HuH-7.5 (cell line): Measurements from ENCODE around the gene NOS3.

ENCODE experiments used
- DNase-seq: peaks from one replicate; pipeline ENCODE4 v3.0.0; 2011; ENCODE audit warnings: low spot score

NOS3 gene

DNA sequence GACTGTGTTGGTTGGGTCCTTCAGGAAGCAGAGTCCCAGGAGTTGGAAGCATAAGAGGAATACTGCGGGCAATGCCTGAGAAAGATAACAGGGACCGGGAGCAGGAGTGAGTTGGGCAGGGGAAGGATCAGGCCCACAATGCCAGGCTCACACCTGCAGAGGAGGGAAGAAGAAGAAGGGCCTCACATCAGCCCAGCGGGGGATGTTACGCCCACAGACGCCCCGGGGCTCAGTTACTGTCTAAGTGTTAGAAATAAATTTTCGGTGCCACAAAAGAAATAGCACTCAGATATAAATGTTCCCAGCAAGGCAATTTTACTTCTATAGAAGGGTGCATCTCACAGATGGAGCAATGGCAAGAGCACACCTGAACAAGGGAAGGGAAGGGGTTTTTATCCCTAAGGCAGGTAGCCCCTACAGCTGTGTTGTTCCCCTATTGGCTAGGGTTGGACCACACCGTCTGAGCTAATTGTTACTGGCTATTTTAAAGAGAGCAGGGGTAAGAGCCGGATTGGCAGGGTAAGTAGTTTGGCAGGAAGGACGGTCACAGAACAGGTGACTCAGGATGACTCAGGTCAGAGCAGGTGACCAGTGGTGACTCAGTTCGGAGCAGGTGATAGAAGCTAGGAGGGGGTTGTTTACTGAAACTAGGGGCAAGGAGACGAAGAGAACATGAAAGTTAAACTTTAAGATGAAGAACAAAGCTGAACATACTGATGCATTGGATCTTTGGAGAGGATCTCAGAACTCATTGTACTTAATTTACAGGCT is at the start of gene NOS3:
Gene NOS3, plus strand, starts transcription at position 602 of the 771 bp plus-strand sequence. CDS start 2,787 bp downstream, outside the sequence.
- no peak for DNase-seq

DNA sequence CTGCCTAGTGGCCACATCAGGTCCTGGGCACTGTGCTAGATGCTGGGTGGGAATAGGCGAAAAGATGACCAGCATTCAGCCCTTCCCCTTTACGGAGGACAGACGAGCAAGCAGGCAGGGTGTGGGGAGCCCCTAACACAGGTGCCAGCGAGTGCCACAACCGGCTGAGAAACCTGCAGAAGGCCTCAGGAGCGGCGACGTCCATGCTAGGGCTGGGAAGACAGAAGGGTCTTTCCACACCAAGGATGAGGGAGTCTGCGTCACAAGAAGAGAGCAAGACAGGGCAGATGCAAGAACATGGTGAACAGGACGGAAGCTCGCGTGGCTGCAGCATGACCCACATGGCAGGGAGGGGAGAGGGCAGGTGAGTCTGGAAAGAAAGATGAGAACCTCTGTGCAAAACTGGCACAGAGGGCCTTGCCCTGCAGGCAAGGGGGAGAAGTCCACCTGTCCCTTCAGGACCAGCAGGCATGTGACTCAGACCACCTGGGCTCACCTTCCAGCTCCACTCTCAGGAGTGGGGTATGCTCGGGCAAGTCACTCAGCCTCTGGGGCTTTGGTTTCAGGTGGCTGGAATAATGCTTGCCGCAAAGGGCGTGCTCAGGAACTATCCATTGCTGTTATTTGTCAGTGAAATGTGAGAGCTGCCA is 49.3 kb upstream of the NOS3 start:
- DNase-seq = no peak

DNA sequence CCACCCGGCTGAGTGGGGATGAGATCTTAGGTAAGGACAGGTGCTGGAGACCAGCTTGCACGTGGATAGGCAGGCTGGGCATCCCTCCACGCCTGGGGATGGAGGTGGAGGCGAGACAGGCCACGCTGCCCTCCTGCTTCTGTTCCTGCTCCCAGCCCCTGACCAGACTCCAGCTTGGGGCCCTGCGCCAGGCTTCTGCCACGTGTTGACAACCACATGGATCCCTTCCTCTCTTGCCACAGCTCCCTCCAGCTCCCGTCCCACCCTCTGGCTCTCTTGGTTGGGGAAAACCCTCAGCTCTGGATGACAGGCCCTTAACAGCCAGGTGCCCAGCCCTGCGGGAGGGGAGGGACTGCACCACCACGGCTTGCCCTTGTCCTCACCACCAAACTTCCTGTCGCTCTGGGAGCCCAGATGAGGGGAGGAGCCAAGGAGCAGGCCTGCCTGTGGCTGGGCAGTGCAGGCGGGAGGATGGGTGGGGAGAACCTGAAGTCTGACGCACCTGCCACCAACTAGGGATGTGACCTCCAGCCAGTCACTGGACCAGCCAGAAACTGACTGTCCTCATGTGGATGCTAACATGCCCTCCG is 48.7 kb upstream of the NOS3 start:
- no peak for DNase-seq

DNA sequence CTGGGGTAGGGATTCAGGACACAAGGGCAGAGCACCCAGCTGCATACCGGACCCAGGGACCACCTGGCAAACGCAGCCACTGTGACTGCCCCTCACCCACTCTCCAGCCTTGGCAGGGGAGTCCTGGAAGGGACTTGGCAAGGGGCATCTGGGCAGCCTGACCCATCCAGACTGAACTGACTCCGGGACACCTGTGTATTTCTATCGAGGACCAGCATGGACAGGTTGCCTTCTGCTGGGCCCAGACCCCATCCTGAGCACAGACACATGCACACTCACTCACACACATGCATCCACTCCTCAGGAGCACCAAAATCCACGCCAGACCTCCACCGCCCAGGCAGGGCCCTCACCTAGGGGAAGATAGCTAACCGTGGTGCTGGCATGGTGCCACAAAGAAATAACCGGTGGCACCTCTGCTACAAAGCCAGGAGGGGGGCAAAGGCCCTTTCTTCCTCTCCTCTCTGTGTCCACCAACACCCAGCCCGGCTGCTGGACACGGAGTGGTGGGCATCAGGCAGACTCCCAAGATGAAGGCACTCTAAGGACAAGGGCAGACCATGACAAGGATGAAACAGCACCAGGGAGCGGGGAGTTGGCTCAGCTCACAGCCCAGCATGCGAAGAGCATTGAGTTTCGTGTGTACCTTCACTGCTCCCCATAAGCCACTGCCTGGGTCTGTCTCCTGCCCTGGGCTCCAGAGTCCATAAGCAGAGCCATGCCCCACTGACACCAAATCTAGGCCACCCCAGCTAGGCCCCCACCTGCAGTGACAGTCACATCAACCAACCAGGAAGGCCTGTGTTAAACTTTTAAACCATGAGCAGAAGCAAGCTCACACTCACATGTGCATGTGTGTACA is 48.0 kb upstream of the NOS3 start:
- no peak for DNase-seq

DNA sequence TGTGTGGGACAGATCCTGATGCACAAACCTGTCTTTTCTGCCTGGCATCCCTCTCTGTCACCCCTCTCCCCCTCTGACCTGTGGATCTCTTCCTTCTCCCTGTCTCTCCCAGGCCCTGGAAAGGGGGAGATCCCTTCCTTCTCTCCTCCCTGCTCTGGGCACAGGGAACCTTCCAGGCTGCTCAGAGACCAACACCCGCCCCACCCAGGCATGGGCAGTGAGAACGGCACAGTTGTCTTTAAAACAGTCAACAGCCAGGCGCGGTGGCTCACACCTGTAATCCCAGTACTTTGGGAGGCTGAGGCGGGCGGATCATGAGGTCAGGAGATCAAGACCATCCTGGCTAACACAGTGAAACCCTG is 47.4 kb upstream of the NOS3 start:
- DNase-seq = no peak

DNA sequence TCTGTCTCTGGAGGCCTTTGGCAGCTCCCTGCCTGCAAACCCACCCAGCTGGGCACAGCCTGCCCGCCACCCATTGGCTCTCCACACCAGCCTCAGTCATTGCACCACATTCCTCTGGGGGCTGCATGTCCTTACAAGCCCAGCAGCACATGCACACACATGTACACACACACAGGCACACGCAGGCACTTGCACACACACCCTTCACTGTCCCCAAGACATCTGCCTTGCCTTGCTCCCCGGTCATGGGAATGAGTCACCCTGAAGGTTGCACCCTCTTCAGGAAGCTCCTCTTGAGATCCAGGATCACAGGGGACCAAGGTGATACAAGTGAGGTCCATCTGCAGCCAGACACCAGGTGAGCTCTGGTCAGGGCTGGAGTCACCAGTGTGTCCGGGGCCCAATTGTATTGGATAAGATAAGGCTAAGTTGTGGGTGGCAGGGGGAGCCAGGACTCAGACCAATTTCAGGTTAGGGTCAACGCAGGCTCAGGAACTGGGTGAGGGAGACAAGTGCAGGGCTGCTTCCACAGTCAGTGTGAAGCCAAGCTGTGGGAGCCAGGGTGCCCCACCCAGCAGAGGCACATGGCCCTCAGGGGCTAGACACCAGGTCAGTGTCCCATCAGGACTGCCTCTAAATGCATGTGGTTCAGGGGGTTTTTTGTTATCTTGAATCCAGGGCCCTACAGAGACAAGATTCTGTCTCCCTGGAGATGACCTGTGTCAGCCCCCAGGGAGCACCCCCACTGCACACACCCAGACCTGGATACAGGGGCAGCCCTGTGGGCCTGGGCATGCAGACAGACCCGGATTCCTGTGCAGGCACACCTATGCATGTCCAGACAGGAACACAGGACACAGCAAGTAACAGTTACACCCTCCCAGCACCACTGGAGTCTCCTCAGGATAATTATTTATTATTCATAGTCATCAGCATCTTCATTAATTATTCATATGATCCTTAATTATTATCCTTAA is 46.5 kb upstream of the NOS3 start:
- DNase-seq = no peak

DNA sequence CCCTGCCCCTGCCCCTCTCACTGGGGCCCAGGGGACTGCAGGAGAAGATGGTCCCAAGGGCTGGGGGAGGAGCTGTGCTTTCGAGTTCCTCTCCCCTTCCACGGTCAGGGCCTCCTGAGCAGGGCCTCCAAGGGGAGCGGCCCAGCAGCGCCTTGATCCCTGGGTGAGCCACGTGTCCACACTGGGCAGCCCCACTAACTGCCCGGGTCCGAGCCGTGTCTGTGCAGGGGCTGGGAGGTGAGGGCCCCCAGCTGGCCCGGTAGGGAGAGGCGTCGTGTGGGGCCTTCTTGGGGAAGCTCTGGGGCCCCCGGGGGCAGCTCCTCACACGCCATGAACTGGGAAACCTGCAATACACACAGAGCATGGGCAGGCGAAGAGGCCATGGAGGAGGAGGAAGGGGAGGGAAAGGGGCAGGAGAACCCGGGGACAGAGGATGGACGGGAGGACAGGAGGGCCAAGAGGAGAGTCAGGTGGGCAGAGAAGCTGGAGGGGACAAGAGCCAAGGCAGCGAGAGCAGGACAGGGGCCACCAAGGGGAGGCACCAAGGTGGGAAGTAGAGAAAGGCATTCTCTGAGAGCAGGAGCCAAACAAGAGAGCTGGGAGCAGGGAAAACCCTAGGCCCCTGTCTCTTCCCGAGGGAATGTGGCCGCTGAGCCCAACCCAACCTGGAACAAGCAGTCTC is 45.5 kb upstream of the NOS3 start:
- DNase-seq = no peak

DNA sequence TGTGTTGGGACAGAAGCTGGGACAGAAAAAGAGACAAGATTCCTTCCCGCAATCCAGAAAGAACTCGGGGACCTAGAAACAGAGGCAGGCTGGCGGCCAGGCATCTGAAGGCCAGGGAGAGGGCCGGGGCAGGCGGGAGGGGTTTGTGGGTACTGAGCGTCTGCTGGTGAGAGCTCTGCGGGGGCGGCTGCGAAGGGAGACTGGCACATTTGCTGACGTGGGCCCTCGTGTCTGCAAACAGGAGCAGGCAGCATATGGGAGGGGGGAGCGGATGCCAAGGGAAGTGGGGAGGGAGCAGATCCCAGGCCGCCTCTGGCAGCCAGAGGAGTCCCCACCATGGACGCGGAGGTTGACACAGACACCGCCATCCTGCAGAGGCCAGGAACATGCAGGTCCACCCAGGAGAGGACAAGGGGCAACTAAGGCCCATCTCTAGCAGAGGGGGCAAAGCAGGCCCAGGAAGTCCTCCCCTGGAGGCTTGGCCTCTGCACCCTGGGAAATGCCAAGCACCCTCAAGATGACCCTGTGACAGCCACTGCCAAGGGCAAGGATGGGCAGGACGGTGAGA is 44.9 kb upstream of the NOS3 start:
- no peak for DNase-seq

DNA sequence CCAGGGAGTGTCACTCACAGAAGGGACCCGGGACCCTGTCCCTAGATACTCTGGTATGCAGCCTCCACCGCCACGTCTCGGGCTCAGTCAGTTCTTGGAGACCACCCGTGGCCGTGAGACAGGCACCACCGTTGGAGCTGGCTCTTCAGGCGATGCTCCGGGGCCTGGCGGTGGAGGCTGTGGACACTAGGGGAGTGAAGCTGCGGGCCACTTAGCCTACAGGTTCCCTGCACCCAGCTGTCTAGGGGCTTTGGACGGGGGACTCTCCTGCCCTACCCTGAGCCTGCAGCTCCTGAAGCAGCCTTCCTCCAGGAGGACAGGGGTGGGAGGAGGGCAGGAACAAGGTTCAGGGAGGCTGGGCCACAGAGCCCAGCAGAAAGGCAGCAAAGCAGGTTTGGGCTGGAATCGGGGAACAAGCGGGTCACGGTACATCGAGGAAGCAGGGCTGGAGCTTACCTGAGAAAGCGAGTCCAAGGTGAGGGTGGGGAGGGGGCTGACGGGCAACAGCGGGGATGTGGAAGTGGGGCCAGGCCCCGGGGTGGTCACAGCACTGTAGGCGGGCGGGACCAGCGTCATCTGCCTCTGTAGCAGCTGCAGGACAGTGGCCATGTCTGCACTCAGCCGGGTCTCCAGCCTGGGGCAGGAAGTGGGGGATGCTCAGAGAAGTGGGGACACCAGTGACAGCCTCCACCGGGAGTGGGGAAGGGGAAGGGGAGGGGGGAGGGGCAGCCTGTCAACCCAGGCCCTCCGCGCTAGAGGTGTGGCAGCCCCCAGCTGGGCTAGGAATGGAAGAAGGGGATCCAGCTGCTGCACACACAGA is 44.2 kb upstream of the NOS3 start:
- no peak for DNase-seq

DNA sequence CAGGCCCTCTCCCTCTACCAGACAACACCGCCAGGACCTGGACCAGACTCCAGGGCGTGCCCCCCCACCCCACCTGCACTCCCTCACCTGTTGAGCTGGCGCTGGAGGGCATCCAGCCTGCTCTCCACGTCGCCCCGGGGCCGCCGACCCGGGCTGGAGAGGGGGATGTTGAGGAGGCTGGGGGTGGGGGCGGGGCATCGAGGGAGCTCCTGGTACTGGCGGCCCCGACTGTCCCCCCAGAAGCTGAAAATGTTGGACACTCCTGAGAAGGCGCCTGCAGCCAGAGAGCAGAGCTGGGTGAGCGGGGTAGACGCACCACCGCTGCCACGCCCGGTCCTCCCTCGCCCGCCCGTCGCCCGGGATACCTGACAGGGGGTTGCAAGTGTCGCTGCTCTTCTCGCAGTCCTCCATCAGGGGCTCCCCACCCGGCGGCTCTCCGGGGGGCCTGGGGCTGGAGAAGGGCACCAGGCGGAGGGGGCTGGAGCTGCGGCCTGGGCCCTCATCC is 43.5 kb upstream of the NOS3 start:
- DNase-seq = no peak

DNA sequence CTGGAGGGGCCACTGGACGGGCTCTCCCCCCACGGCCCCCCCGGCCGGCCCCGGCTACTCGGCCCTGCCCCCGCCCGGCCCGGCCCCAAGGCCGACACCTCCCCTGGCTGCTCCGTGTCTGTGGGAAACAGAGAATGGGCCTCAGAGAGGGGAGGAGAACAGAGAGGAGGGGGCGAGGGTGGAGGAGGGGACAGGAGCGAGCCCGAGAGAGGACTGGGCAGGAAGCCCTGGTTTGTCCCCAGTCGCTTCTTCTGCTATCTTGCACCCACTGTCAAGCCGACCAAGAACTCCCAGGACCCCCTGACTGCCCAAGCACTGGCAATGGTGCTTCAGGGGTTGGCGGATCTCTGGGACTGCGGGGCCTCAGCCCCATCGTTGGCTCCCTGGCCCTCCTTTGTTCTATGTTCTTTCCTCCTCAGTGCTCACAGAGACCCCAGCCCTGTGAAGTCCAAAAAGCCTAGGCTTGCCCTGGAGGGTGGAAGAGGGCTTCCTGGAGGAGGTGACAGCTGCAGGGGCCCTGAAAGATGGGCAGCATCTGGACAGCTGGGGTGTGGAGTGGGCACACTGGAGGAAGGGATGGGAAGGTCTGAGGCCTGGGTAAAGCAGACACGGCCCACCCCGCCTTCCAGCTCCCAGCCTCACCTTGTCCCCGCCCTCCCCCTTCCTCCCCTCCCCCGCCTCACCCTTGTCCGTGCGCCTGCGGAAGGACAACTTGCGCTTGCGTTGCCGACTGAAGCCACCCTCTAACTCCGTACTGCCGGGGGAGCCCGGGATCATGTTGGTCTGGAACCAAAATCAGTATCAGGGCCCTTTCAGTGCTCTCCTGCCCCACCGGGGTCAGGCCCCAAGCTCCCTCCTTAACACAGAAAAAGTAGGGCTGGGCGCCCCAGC is 42.8 kb upstream of the NOS3 start:
- DNase-seq = no peak

DNA sequence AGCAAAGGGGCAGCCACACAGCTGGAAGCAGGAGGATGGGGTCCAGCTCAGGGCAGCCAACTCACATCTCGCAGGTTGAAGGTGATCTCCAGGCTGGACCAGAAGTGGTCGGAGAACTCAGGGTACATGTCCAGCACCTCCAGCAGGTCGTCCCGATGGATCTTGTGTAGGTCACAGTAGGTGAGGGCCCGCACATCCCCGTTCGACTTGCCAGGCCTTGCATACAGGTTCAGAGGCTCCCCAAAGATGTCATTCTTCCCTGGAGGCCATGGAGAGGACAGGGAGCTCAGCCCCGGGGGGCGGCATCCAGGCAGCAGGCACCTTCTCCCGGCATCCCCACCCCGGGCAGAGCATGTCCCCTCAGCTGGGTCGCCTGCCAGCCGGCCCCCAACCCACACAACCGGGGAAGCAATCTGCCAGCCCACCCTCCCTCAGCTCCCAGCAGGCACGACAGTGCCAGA is 42.0 kb upstream of the NOS3 start:
- no peak for DNase-seq

DNA sequence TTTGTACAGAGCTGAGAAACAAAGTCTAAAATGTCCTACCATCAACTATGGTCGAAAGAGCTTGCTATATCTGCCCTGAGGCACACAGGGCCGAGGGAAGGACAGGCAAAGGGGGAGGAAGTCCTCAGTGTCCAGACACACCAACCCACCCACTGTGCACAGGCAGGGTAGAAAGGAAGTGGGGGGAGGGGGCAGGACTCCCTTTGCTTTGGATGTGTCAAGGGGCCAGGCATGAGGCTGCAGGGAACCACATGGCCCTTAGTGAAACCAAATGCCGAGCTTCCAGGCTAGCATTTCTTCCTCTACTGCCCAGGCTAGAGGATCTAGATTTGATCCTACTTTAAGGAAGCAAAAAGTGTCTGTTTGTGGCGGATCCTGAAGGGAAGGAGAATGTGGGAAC is 41.3 kb upstream of the NOS3 start:
- DNase-seq = no peak

DNA sequence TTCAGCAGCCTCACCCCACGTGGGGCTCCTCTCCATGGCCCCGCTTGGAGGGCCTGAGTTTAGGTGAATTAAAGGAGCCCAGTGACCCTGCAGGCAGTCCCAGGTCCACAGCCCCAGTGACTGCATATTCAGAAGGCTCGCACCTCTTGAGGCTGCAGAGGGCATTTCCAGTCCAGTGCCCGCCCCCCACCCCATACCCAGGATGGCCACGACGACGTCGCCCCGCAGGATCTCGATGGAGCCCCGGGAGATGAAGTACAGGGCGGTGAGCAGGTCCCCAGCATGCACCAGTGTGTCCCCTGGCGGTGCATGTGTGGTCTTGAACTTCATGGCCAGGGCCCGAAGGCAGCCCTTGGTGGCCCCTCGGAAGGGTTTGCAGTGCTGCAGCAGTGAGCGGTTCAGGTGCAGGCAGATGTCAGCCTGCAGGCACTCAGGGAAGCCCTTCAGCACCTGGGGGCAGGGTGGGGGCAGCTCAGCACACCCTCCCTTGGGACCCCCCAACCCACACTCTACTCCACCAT is 40.8 kb upstream of the NOS3 start:
- no peak for DNase-seq

DNA sequence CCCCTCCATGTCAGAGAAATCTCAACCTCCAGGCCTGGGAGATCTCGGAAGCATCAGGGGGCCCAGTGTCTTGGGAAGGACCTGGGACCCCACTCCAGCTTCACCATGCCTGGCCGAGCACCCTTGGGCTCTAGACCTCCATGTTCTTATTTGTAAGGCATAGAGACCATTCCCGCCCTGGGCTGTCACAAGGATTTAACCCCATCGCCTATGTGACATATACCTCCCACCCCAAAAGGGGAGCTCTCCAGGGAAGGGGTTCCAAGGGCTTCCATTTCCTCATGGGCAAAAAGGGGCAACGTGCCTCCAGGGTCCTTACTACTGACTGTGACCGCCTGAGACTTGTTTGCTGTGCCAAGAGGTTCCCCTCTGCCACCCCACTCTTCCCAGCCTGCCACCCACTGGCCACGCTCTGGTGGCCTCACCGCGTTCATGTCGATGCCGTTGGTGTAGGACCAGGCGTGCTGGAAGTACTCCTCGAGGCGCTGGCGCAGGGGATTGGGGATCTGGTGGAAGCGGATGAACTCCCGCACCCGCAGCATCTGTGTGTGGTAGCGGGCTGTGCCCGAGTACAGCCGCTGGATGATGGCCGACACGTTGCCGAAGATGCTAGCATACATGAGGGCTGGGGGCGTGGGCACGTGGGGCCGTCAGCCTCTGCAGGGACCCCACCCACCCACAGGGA is 40.2 kb upstream of the NOS3 start:
- no peak for DNase-seq

DNA sequence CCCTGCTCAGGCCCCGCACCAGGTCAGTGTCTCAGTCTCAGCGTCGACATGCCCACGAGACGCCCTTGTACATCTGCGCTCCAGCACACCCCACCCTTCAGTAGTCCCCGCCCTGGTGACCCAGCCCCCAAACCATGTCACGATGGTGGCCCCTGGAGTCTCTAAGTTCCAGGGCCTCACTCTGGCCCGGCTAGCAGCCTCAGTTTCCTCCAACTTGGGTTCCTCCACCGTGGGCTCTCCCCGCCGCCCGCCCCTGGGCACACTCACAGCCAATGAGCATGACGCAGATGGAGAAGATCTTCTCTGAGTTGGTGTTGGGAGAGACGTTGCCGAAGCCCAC is 39.7 kb upstream of the NOS3 start:
- DNase-seq = no peak

DNA sequence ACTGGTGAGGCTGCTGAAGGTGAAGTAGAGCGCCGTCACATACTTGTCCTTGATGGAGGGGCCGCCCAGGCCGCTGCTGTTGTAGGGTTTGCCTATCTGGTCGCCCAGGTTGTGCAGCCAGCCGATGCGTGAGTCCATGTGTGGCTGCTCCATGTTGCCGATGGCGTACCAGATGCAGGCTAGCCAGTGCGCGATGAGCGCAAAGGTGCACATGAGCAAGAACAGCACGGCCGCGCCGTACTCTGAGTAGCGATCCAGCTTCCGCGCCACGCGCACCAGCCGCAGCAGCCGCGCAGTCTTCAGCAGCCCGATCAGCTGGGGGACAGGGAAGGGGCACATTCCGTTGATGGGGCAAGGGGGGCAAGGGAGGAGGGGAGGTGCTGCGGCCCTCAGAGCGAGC is 39.3 kb upstream of the NOS3 start:
- DNase-seq = no peak
